GM10266 (cell line): Measurements from ENCODE around the gene ELK1.

Experiments
- DNase-seq: peaks from one replicate; pipeline ENCODE4 v3.0.0; 2012; ENCODE audit errors: extremely low spot score
- CTCF ChIP-seq: IDR thresholded peaks from 2 replicates; pipeline ENCODE4 v1.5.1; 2012; ENCODE audit warnings: mild to moderate bottlenecking, low read depth; ENCODE audit not compliant: control insufficient read depth, insufficient read depth; ENCODE audit errors: missing control alignments

The ELK1 gene

GRCh38 chrX:47644557-47645091 lies 5.7 kb downstream of the ELK1 start:
- TF ChIP-seq CTCF = peak; percentile 21
- DNase-seq = no peak

GRCh38 chrX:47643926-47644325 lies 6.4 kb downstream of the ELK1 start:
- no peak for DNase-seq

GRCh38 chrX:47638816-47639215 lies 11.5 kb downstream of the ELK1 start:
- no peak for TF ChIP-seq CTCF

More at GRCh38 chrX:47643926-47644325, 6.4 kb downstream of the ELK1 start:
- peak; percentile 18 for TF ChIP-seq CTCF

GRCh38 chrX:47637546-47638195 lies 12.7 kb downstream of the ELK1 start:
- peak; percentile 71 for DNase-seq
- peak; percentile 37 for TF ChIP-seq CTCF

More at GRCh38 chrX:47638816-47639215, 11.5 kb downstream of the ELK1 start:
- DNase-seq = no peak

- DNase-seq = no peak
- TF ChIP-seq CTCF = no peak
These were observed 15.3 kb downstream of the ELK1 start for GRCh38 chrX:47634871-47635575.

- peak; percentile 35 for DNase-seq
- TF ChIP-seq CTCF = no peak
These were observed 16.4 kb downstream of the ELK1 start for GRCh38 chrX:47633689-47634590.
